SK-N-SH (cell line): ENCODE results near the gene EMP3. TPM values are rescaled to one million over a fixed set of nuclear protein-coding genes. Genes with fewer than 3 reads are reported as not detected.

Source experiments
- CTCF ChIA-PET: fragments of 300-600, 350-600 bp; formaldehyde crosslinking; extraction: SDS; loops from one replicate; lab custom pipeline; 2021; lab: Yijun Ruan, JAX
- POLR2A ChIA-PET: fragments of 350-600 bp; sonication (Branson Sonifier 250); formaldehyde crosslinking; extraction: SDS; loops from one replicate; lab custom pipeline; 2020; ENCODE audit warnings: antibody characterized with exemption, inconsistent platforms; lab: Yijun Ruan, JAX
- DNase-seq: peaks from one replicate; pipeline ENCODE4 v3.0.0; 2012
- H2AFZ ChIP-seq: fragments of 200-600 bp; sonication (generic); 2 replicates; pipeline ENCODE4 v1.8.1; 2016; ENCODE audit warnings: antibody characterized with exemption, mild to moderate bottlenecking, low read depth
- H3F3A ChIP-seq: fragments of 200-600 bp; sonication (generic); replicated peaks from 2 replicates; pipeline ENCODE3; 2016; ENCODE audit warnings: antibody characterized with exemption, mild to moderate bottlenecking; ENCODE audit not compliant: insufficient read depth
- H3K27ac ChIP-seq, 2 experiments: fragments of 200-500 bp in 1 of 2; fragments of 200-600 bp in 1 of 2; sonication (Bioruptor generic) in 1 of 2; sonication (generic), shearing (Covaris generic) in 1 of 2; 2 replicates each; pipeline versions ENCODE4 v1.5.1 to v1.6.1; 2014 to 2016; ENCODE audit warnings: low read depth in 2 of 2, inconsistent platforms in 1 of 2, low read length in 1 of 2, mild to moderate bottlenecking in 1 of 2, mixed read lengths in 1 of 2
- H3K27me3 ChIP-seq: fragments of 200-600 bp; sonication (generic), shearing (Covaris generic); 2 replicates; pipeline ENCODE4 v1.6.1; 2016; ENCODE audit warnings: mixed run types; ENCODE audit not compliant: insufficient read depth
- H3K36me3 ChIP-seq, 2 experiments: fragments of 200-500 bp in 1 of 2; fragments of 200-600 bp in 1 of 2; sonication (Bioruptor generic) in 1 of 2; sonication (generic) in 1 of 2; replicated peaks in 1 of 2; 2 replicates each; pipeline versions ENCODE3 to v1.5.1; 2014 to 2016; ENCODE audit warnings: low read length in 1 of 2, mild to moderate bottlenecking in 1 of 2; ENCODE audit not compliant: insufficient read depth in 2 of 2, control insufficient read depth in 1 of 2
- H3K4me1 ChIP-seq, 2 experiments: fragments of 200-500 bp in 1 of 2; fragments of 200-600 bp in 1 of 2; sonication (Bioruptor generic) in 1 of 2; sonication (generic), shearing (Covaris generic) in 1 of 2; 2 replicates each; pipeline versions ENCODE4 v1.5.1 to v1.6.1; 2014 to 2016; ENCODE audit warnings: low read depth in 1 of 2, low read length in 1 of 2, mixed run types in 1 of 2; ENCODE audit not compliant: insufficient read depth in 2 of 2, control insufficient read depth in 1 of 2
- H3K4me2 ChIP-seq: fragments of 200-600 bp; sonication (generic), shearing (Covaris generic); 2 replicates; pipeline ENCODE4 v1.6.1; 2017; ENCODE audit warnings: mixed run types
- H3K4me3 ChIP-seq, 2 experiments: fragments of 200-500 bp in 1 of 2; fragments of 200-600 bp in 1 of 2; sonication (Bioruptor generic) in 1 of 2; sonication (generic), shearing (Covaris generic) in 1 of 2; 2 replicates each; pipeline versions ENCODE4 v1.5.1 to v1.8.1; 2014 to 2016; ENCODE audit warnings: low read depth in 2 of 2, inconsistent platforms in 1 of 2, low read length in 1 of 2, mild to moderate bottlenecking in 1 of 2, mixed read lengths in 1 of 2, moderate library complexity in 1 of 2
- H3K79me2 ChIP-seq: fragments of 200-600 bp; sonication (generic); 2 replicates; pipeline ENCODE4 v1.8.1; 2017; ENCODE audit warnings: mild to moderate bottlenecking; ENCODE audit not compliant: insufficient read depth
- H3K9ac ChIP-seq: fragments of 200-600 bp; sonication (generic); 2 replicates; pipeline ENCODE4 v1.6.1; 2017; ENCODE audit warnings: mixed run types
- H3K9me2 ChIP-seq: fragments of 200-600 bp; sonication (generic); 2 replicates; pipeline ENCODE4 v1.6.1; 2017; ENCODE audit warnings: mixed run types
- H3K9me3 ChIP-seq: fragments of 200-600 bp; sonication (generic); 2 replicates; pipeline ENCODE4 v1.6.1; 2017; ENCODE audit warnings: mixed run types, mild to moderate bottlenecking, moderate library complexity
- H4K20me1 ChIP-seq: fragments of 200-600 bp; sonication (generic); 2 replicates; pipeline ENCODE4 v1.6.1; 2017; ENCODE audit warnings: mild to moderate bottlenecking, mixed run types; ENCODE audit not compliant: insufficient read depth
- NFIC ChIP-seq: IDR thresholded peaks from 2 replicates; pipeline ENCODE4 v1.4.0; 2012; ENCODE audit warnings: borderline replicate concordance
- TCF12 ChIP-seq: IDR thresholded peaks from 2 replicates; pipeline ENCODE4 v1.4.0; 2012
- WGBS: methylation state at CpG from one replicate; pipeline ENCODE4 v1.1.6; 2017; ENCODE audit warnings: low lambda C conversion rate; 5-methylcytosine and 5-hydroxymethylcytosine counted together
- polyA plus RNA-seq, 3 experiments: library from polyadenylated mRNA; depleted of rRNA; stranded (reverse); fragments of >200 nt; gene quantifications; 2 replicates each; pipeline ENCODE4 v1.2.3, GENCODE V29; 2012

The EMP3 gene
- polyA plus RNA-seq, 1 of the 3 experiments (the other 2 are of a cell fraction), result 263 TPM

DNA sequence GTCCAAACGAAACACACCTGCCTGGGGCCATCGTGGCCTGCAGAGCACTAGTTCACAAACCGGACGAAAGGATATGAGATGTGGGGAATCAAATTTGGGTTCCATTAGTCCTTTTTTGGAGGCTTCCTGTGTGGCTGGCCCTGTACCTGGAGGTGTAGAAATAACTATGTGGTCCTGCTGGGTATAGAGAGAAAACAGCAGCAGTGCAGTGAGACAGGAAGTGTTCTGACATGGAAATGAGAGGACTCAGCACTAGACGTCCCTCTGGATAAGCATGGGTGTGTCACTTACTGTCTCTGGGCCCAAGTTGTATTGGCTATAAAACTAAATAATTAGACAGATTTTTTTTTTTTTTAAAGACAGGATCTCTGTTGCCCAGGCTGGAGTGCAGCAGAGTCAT is 53.7 kb downstream of the EMP3 start:
- no peak overlapping the region for H3K9ac ChIP-seq
- DNase-seq, result no peak
- 78% methylated on average over 5 of the region's 5 CpGs for WGBS
- H4K20me1 ChIP-seq, result no peaks in the 10 kb centered on the region
- no peak overlapping the region for H2AFZ ChIP-seq
- TF ChIP-seq TCF12 (no peak), NFIC (no peak)
- H3K4me2 ChIP-seq, result no peak overlapping the region
- no peaks in the 10 kb centered on the region for H3K4me1 ChIP-seq
- peaks cover 13 to 25% of the 10 kb centered on the region in 2 experiments for H3K36me3 ChIP-seq
- POLR2A ChIA-PET, result interaction anchor here (0.7 kb wide), 1 partner anchor 210 kb away, joined by 3 read pairs; no protein-coding TSS in a partner anchor
- peaks cover 8% of the 10 kb centered on the region for H3F3A ChIP-seq
- no peaks in the 10 kb centered on the region for H3K9me3 ChIP-seq
- H3K9me2 ChIP-seq, result no peaks in the 10 kb centered on the region
- no peaks in the 10 kb centered on the region for H3K27me3 ChIP-seq
- no peak overlapping the region for H3K4me3 ChIP-seq
- H3K79me2 ChIP-seq, result no peaks in the 10 kb centered on the region
- CTCF ChIA-PET, result interaction anchor here (0.5 to 4.4 kb wide), 3 partner anchors 12 to 217 kb away, joined by 3 to 26 read pairs (median 3); partner anchors contain the start of gene KDELR1
- no peak overlapping the region for H3K27ac ChIP-seq

Other genes starting within 250 kb of the EMP3 start
- 6.0 and 6.1 TPM in 2 replicates for gene PLA2G4C, start 214.7 kb upstream of the EMP3 start, polyA plus RNA-seq (2012; rRNA removed)
- 39.6 and 53.0 TPM in 2 replicates for gene LIG1, start 155.2 kb upstream of the EMP3 start, polyA plus RNA-seq (2012; rRNA removed)
- 1.3 and 2.2 TPM in 2 replicates for gene ZSWIM9, start 154.9 kb upstream of the EMP3 start, polyA plus RNA-seq (2012; rRNA removed)
- gene CARD8, start 69.6 kb upstream of the EMP3 start, polyA plus RNA-seq (2012; rRNA removed), result 16.4 and 21.7 TPM in 2 replicates
- gene ZNF114, start 55.5 kb upstream of the EMP3 start, polyA plus RNA-seq (2012; rRNA removed), result 0.47 and 0.61 TPM in 2 replicates
- gene TMEM143, start 38.4 kb downstream of the EMP3 start, polyA plus RNA-seq (2012; rRNA removed), result 20.2 and 21.9 TPM in 2 replicates
- 0.08 TPM in 1 of 2 replicates, not detected in the other for gene SYNGR4, start 38.8 kb downstream of the EMP3 start, polyA plus RNA-seq (2012; rRNA removed)
- gene KDELR1, start 66.0 kb downstream of the EMP3 start, polyA plus RNA-seq (2012; rRNA removed), result 119 and 138 TPM in 2 replicates
- gene GRIN2D, start 68.1 kb downstream of the EMP3 start, polyA plus RNA-seq (2012; rRNA removed), result 0.54 and 0.92 TPM in 2 replicates
- 34.1 and 36.6 TPM in 2 replicates for gene GRWD1, start 120.4 kb downstream of the EMP3 start, polyA plus RNA-seq (2012; rRNA removed)
- gene KCNJ14, start 130.0 kb downstream of the EMP3 start, polyA plus RNA-seq (2012; rRNA removed), result 1.1 and 1.2 TPM in 2 replicates
- 69.5 and 77.6 TPM in 2 replicates for gene CYTH2, start 143.8 kb downstream of the EMP3 start, polyA plus RNA-seq (2012; rRNA removed)
- 2.0 and 3.2 TPM in 2 replicates for gene LMTK3, start 186.3 kb downstream of the EMP3 start, polyA plus RNA-seq (2012; rRNA removed)
- 0.86 and 0.92 TPM in 2 replicates for gene SULT2B1, start 226.6 kb downstream of the EMP3 start, polyA plus RNA-seq (2012; rRNA removed)